A549 treated with CORT108297 at 1 μM for 4 hours (cell line): ENCODE measurements around the gene ADGRE3. TPM values are rescaled to one million over a fixed set of nuclear protein-coding genes. Genes with fewer than 3 reads are reported as not detected.

Experiments used
- total RNA-seq: library from RNA; stranded (reverse); fragments of 200-300 nt; extraction: Qiagen RNA extraction; gene quantifications from 5 replicates; pipeline ENCODE4 v1.2.3, GENCODE V29; 2022

ADGRE3 gene
- total RNA-seq, result not detected in 5 replicates

GRCh38 chr19:14674764-14675163, at the start of gene ADGRE3:
ADGRE3 (minus strand) TSS chr19:14674844; CDS start chr19:14674770, 74 bp downstream.

DNA sequence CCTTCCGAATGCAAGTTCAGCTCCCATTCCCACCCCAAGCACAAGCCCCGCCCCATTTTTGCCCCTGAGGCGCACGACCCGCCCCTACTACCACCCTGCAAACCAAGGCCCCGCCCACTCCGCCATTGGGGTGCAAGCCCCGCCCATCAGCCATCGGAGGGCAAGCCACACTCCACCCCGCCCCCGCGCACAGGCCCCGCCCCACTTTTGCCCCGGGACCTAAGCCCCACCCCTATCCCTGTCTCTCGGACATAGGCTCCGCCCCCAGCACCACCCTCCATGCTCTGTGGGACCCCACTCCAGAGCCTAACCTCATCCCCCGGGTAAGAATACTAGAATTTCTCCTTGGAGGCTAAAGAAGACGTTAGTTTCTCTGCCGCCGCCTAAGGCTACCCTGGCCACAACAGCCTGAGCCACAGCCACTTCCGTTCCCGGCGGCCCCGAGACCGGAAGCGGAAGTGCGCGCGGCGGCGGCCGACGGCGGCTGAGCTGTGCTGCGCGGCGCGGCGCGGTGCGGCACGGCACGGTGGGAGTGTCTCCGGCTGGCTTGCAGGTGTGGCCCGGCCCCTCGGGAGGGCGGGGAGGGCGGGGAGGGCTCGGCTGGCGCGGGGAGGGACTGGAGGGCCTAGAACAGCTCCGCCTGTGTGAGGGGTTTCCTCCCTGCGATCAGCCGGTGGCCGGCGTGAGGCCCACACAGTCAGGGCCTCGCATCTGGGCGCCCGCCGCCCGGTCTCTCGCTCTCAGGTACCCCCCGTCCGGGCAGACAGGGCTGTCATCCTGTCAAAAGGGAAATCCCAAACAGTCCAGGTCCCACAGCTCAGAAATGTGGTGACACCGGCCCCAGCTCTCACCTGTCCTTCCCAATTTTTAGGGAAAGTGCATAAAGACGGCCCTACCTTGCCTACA, 15.2 kb upstream of the ADGRE3 start, which contains the start of gene ZNF333:
TSS of gene ZNF333 (plus strand) at position 451 of the 906 bp plus-strand sequence. CDS start 3,444 bp downstream, outside the sequence.

GRCh38 chr19:14582894-14583340, 91.7 kb downstream of the ADGRE3 start, which contains the start of gene CLEC17A:
CLEC17A (plus strand) TSS chr19:14583084; CDS start chr19:14583161, 77 bp downstream.

GRCh38 chr19:14571695-14572490, 102.8 kb downstream of the ADGRE3 start, which contains the start of gene NDUFB7:
NDUFB7 (minus strand) TSS chr19:14572066; CDS start chr19:14572000, 66 bp downstream.

Other genes starting within 250 kb of the ADGRE3 start
- gene PKN1, start 241.5 kb downstream of the ADGRE3 start, total RNA-seq, result 61.3 to 74.4 TPM (median 72.2 TPM) in 5 replicates
- gene PTGER1, start 199.5 kb downstream of the ADGRE3 start, total RNA-seq, result 0.10 to 0.15 TPM (median 0.13 TPM) in 3 of 5 replicates, not detected in the others
- gene GIPC1, start 178.7 kb downstream of the ADGRE3 start, total RNA-seq, result 81.2 to 135 TPM (median 130 TPM) in 5 replicates
- gene DNAJB1, start 156.4 kb downstream of the ADGRE3 start, total RNA-seq, result 159 to 187 TPM (median 172 TPM) in 5 replicates
- 145 to 197 TPM (median 189 TPM) in 5 replicates for gene TECR, start 145.2 kb downstream of the ADGRE3 start, total RNA-seq
- gene NDUFB7, start 102.8 kb downstream of the ADGRE3 start, total RNA-seq, result 158 to 214 TPM (median 202 TPM) in 5 replicates
- gene CLEC17A, start 91.8 kb downstream of the ADGRE3 start, total RNA-seq, result 0.09 TPM in 1 of 5 replicates, not detected in the others
- gene ZNF333, start 15.2 kb upstream of the ADGRE3 start, total RNA-seq, result 2.3 to 3.8 TPM (median 3.0 TPM) in 5 replicates
- gene ADGRE2, start 103.7 kb upstream of the ADGRE3 start, total RNA-seq, result 0.46 to 1.0 TPM (median 0.80 TPM) in 5 replicates
- gene OR7A5, start 160.3 kb upstream of the ADGRE3 start, total RNA-seq, result not detected in 5 replicates
- gene OR7C1, start 160.3 kb upstream of the ADGRE3 start, total RNA-seq, result not detected in 5 replicates
- gene OR7A10, start 174.1 kb upstream of the ADGRE3 start, total RNA-seq, result not detected in 5 replicates
- not detected in 5 replicates for gene OR7A17, start 211.3 kb upstream of the ADGRE3 start, total RNA-seq